Esophagus (tissue), 2 donors: Measurements from ENCODE around the gene CNPPD1. TPM values are rescaled to one million over a fixed set of nuclear protein-coding genes. Genes with fewer than 3 reads are reported as not detected.

Source experiments
- H3K27ac ChIP-seq, 2 donors: one replicate each; pipeline ENCODE4 v1.5.1; 2013; ENCODE audit warnings: low read depth in 2 of 2, mild to moderate bottlenecking in 2 of 2, inconsistent platforms in 1 of 2, low read length in 1 of 2, moderate library complexity in 1 of 2
- H3K27me3 ChIP-seq, 2 donors: one replicate each; pipeline ENCODE4 v1.6.1; 2013; ENCODE audit warnings: low read length in 2 of 2, control low read depth in 1 of 2, mild to moderate bottlenecking in 1 of 2; ENCODE audit not compliant: insufficient read depth in 2 of 2, control insufficient read depth in 1 of 2
- H3K36me3 ChIP-seq, 2 donors: one replicate each; pipeline ENCODE4 v1.6.1; 2013; ENCODE audit warnings: low read length in 1 of 2; ENCODE audit not compliant: control insufficient read depth in 2 of 2, insufficient read depth in 2 of 2
- H3K4me1 ChIP-seq, 2 donors: one replicate each; pipeline ENCODE4 v1.6.1; 2013; ENCODE audit warnings: low read length in 1 of 2; ENCODE audit not compliant: control insufficient read depth in 2 of 2, insufficient read depth in 2 of 2
- H3K4me3 ChIP-seq, 2 donors: one replicate each; pipeline ENCODE4 v1.5.1; 2013; ENCODE audit warnings: low read length in 2 of 2, mild to moderate bottlenecking in 2 of 2, low read depth in 1 of 2, moderate library complexity in 1 of 2
- H3K9me3 ChIP-seq, 2 donors: one replicate each; pipeline ENCODE4 v1.6.1; 2013; ENCODE audit warnings: mild to moderate bottlenecking in 2 of 2, low read depth in 1 of 2, low read length in 1 of 2, moderate library complexity in 1 of 2; ENCODE audit not compliant: control insufficient read depth in 2 of 2, insufficient read depth in 1 of 2
- WGBS, 2 donors: extraction: QIAGEN DNeasy Blood & Tissue Kit; methylation state at CpG; one replicate each; pipeline ENCODE4 v1.1.7; 2013; 5-methylcytosine and 5-hydroxymethylcytosine counted together
- polyA plus RNA-seq, 2 donors: library from polyadenylated mRNA; stranded (reverse); fragments of 200-250 nt; gene quantifications; one replicate each; pipeline ENCODE4 v1.2.3, GENCODE V29; 2013
- donor health status: healthy with polysubstance abuse.
- donor health status: Bipolar disorder and iron deficiency.

The CNPPD1 gene
- polyA plus RNA-seq, 2 donors = 39.5 to 50.6 TPM

DNA sequence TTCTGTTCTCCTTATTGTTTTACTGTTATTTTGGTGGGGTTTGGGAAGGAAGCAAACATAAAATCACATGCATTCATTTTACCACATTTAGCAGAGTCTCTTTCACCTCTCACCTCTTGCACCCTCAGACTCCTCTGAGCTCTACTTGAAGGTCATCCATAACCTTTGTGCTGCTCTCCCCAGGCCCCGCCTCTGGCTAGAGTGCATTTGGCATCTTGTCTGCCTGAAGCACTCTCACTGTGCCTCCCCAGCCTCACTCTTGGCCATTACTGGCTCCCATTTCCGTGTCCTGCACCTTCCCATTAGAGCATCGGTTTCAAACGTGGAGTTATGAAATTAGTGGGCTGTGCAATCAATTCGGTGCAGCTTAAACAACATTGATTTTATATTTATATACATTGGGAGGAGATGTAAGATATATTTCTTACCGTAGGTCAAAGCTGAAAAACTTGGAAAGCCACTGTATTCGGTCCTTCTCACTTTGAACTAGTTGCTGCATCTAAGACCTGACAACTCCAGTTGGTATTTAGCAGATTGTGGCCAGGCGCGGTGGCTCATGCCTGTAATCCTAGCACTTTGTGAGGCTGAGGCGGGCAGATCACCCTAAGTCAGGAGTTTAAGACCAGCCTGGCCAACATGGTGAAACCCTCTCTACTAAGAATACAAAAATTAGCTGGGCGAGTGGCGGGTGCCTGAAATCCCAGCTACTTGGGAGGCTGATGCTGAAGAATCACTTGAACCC is 22.9 kb upstream of the CNPPD1 start:
- no peaks in the 10 kb centered on the region for H3K36me3 ChIP-seq
- H3K27me3 ChIP-seq = no peaks in the 10 kb centered on the region
- no peak overlapping the region for H3K27ac ChIP-seq
- 84 to 86% methylated on average over 12 of the region's 12 CpGs for WGBS, 2 donors
- H3K4me3 ChIP-seq = no peak overlapping the region
- no peaks in the 10 kb centered on the region for H3K9me3 ChIP-seq
- no peaks in the 10 kb centered on the region for H3K4me1 ChIP-seq

- Histone ChIP-seq H3K27me3 (no peaks in the 10 kb centered on the region), H3K4me3 (no peak overlapping the region), H3K9me3 (no peaks in the 10 kb centered on the region), H3K27ac (no peak overlapping the region), H3K4me1 (no peaks in the 10 kb centered on the region), H3K36me3 (no peaks in the 10 kb centered on the region)
- 75 to 79% methylated on average over 5 of the region's 5 CpGs for WGBS, 2 donors
These were observed 22.2 kb upstream of the CNPPD1 start for GRCh38 chr2:219198974-219199373.

- 93 to 97% methylated on average over 1 of the region's 1 CpG for WGBS, 2 donors
- no peaks in the 10 kb centered on the region for H3K9me3 ChIP-seq
- H3K4me3 ChIP-seq = no peak overlapping the region
- H3K36me3 ChIP-seq = no peaks in the 10 kb centered on the region
- H3K4me1 ChIP-seq = no peaks in the 10 kb centered on the region
- no peak overlapping the region for H3K27ac ChIP-seq
- no peaks in the 10 kb centered on the region for H3K27me3 ChIP-seq
These were observed 20.7 kb upstream of the CNPPD1 start for GRCh38 chr2:219197388-219197787.

GRCh38 chr2:219186754-219187456 is 10.2 kb upstream of the CNPPD1 start:
- Histone ChIP-seq H3K27me3 (no peaks in the 10 kb centered on the region), H3K27ac (no peak overlapping the region), H3K4me1 (no peaks in the 10 kb centered on the region), H3K36me3 (peaks cover 4 to 20% of the 10 kb centered on the region in 2 donors), H3K4me3 (no peak overlapping the region), H3K9me3 (no peaks in the 10 kb centered on the region)
- whole genome bisulfite sequencing, 2 donors = 86 to 88% methylated on average over 7 of the region's 7 CpGs

GRCh38 chr2:219184121-219184520 is 7.4 kb upstream of the CNPPD1 start:
- Histone ChIP-seq H3K27ac (no peak overlapping the region), H3K36me3 (peaks cover 9 to 34% of the 10 kb centered on the region in 2 donors), H3K4me1 (peaks cover 0 to under 1% of the 10 kb centered on the region in 2 donors), H3K4me3 (no peak overlapping the region), H3K27me3 (no peaks in the 10 kb centered on the region), H3K9me3 (no peaks in the 10 kb centered on the region)
- 92 to 97% methylated on average over 2 of the region's 2 CpGs for WGBS, 2 donors

- WGBS, 2 donors = 91 to 95% methylated on average over 6 of the region's 6 CpGs
- no peaks in the 10 kb centered on the region for H3K27me3 ChIP-seq
- H3K9me3 ChIP-seq = no peaks in the 10 kb centered on the region
- H3K4me3 ChIP-seq = no peak overlapping the region
- H3K4me1 ChIP-seq = peaks cover 0 to 5% of the 10 kb centered on the region in 2 donors
- H3K27ac ChIP-seq = no peak overlapping the region
- H3K36me3 ChIP-seq = peaks cover 9 to 34% of the 10 kb centered on the region in 2 donors
These were observed 6.5 kb upstream of the CNPPD1 start for GRCh38 chr2:219183151-219183772.

DNA sequence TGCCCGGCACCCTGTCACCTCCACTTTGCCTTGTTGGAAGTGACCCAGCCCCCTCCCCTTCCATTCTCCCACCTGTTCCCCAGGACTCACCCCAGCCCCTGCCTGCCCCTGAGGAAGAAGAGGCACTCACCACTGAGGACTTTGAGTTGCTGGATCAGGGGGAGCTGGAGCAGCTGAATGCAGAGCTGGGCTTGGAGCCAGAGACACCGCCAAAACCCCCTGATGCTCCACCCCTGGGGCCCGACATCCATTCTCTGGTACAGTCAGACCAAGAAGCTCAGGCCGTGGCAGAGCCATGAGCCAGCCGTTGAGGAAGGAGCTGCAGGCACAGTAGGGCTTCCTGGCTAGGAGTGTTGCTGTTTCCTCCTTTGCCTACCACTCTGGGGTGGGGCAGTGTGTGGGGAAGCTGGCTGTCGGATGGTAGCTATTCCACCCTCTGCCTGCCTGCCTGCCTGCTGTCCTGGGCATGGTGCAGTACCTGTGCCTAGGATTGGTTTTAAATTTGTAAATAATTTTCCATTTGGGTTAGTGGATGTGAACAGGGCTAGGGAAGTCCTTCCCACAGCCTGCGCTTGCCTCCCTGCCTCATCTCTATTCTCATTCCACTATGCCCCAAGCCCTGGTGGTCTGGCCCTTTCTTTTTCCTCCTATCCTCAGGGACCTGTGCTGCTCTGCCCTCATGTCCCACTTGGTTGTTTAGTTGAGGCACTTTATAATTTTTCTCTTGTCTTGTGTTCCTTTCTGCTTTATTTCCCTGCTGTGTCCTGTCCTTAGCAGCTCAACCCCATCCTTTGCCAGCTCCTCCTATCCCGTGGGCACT is 5.8 kb upstream of the CNPPD1 start:
- H3K27ac ChIP-seq = no peak overlapping the region
- peaks cover 0 to 5% of the 10 kb centered on the region in 2 donors for H3K4me1 ChIP-seq
- no peak overlapping the region for H3K4me3 ChIP-seq
- peaks cover 9 to 34% of the 10 kb centered on the region in 2 donors for H3K36me3 ChIP-seq
- H3K27me3 ChIP-seq = no peaks in the 10 kb centered on the region
- no peaks in the 10 kb centered on the region for H3K9me3 ChIP-seq
- 64 to 79% methylated on average over 8 of the region's 8 CpGs for WGBS, 2 donors

DNA sequence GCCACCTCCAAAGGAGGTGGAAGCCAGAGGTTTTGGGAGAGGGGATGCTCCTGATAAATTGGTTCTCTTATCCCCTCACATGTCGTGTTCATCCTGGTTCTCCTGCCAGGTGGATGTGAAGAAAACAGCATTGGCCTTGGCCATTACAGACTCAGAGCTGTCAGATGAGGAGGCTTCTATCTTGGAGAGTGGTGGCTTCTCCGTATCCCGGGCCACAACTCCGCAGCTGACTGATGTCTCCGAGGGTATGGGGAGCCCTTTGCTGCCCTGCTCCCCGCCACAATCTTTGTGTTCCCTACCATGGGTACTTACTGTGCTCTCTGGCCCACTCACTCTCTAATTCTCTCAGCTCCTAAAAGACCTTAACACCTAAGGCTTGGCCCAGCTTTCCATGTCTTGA is 4.8 kb upstream of the CNPPD1 start:
- peaks cover 0 to 5% of the 10 kb centered on the region in 2 donors for H3K4me1 ChIP-seq
- no peaks in the 10 kb centered on the region for H3K27me3 ChIP-seq
- H3K9me3 ChIP-seq = no peaks in the 10 kb centered on the region
- 93% methylated on average over 6 of the region's 6 CpGs for WGBS, 2 donors
- H3K27ac ChIP-seq = no peak overlapping the region
- H3K36me3 ChIP-seq = peaks cover 9 to 34% of the 10 kb centered on the region in 2 donors
- no peak overlapping the region for H3K4me3 ChIP-seq

GRCh38 chr2:219180961-219181360 is 4.2 kb upstream of the CNPPD1 start:
- Histone ChIP-seq H3K4me3 (no peak overlapping the region), H3K4me1 (peaks cover 0 to 5% of the 10 kb centered on the region in 2 donors), H3K27me3 (no peaks in the 10 kb centered on the region), H3K27ac (no peak overlapping the region), H3K9me3 (no peaks in the 10 kb centered on the region), H3K36me3 (peaks cover 9 to 34% of the 10 kb centered on the region in 2 donors)
- 87 to 91% methylated on average over 5 of the region's 5 CpGs for WGBS, 2 donors
